DND-41 (cell line): ENCODE data around the gene CREB3L2.
"Not testable (repeated sequence)": the region's sequence is repeated elsewhere in the genome, so short reads cannot be mapped to it uniquely, and the experiment has no call there.

ENCODE experiments used
- EZH2 ChIP-seq: IDR thresholded peaks from 3 replicates; pipeline ENCODE4 v1.6.1; 2012; ENCODE audit warnings: borderline replicate concordance, low read depth, mild to moderate bottlenecking, moderate library complexity, low read length, inconsistent platforms; ENCODE audit not compliant: severe bottlenecking
- TF ChIP-seq, protein P1 (sequence below): IDR thresholded peaks from 2 replicates; pipeline ENCODE4 v1.5.1; 2012; ENCODE audit warnings: borderline replicate concordance, low read length, moderate library complexity, mild to moderate bottlenecking; ENCODE audit not compliant: poor library complexity, severe bottlenecking; ENCODE audit errors: extremely low read depth

DNA sequence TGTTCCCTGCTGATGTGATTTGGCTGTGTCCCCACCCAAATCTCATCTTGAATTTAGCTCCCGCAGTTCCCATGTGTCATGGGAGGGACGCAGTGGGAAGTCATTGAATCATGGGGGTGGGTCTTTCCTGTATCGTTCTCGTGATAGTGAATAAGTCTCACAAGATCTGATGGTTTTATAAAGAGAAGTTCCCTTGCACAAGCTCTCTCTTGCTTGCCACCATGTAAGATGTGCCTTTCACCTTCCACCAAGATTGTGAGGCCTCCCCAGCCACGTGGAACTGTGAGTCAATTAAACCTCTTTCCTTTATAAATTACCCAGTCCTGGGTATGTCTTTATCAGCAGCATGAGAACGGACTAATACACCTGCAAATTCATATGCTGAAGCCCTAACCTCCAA is 19.5 kb downstream of the CREB3L2 start:
- TF ChIP-seq, protein P1, sequence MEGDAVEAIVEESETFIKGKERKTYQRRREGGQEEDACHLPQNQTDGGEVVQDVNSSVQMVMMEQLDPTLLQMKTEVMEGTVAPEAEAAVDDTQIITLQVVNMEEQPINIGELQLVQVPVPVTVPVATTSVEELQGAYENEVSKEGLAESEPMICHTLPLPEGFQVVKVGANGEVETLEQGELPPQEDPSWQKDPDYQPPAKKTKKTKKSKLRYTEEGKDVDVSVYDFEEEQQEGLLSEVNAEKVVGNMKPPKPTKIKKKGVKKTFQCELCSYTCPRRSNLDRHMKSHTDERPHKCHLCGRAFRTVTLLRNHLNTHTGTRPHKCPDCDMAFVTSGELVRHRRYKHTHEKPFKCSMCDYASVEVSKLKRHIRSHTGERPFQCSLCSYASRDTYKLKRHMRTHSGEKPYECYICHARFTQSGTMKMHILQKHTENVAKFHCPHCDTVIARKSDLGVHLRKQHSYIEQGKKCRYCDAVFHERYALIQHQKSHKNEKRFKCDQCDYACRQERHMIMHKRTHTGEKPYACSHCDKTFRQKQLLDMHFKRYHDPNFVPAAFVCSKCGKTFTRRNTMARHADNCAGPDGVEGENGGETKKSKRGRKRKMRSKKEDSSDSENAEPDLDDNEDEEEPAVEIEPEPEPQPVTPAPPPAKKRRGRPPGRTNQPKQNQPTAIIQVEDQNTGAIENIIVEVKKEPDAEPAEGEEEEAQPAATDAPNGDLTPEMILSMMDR = not testable (repeated sequence)
- TF ChIP-seq EZH2 = not testable (repeated sequence)
